Measurements from ENCODE around the gene FBXW7.

FBXW7 gene

DNA sequence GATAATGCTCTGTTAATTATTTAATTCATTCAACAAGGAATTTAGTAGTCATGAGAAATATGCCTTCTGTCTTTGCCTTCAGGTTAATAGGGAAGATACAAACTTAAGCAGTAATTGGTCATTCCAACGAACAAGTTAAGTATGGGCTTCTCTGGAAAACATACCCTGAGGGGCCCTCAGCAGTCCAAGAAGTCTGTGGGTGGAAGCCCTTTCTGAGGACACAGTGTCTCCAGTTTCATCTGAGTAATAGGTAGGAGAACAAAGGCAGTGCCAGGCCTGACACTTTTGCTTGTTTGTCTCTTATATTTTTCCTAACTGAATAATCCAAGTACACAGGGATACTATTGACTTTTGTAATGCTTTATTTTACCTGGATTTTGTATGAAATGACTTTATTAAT lies 262.5 kb downstream of the FBXW7 start:
- no peak for DNase-seq
